RWPE1 (cell line): ENCODE data around the gene ERBB4.

Experiments used
- CTCF ChIA-PET: fragments of 350-600 bp; sonication (Branson Sonifier 250); formaldehyde crosslinking; extraction: SDS; loops from one replicate; lab custom pipeline; 2021; lab: Yijun Ruan, JAX
- POLR2A ChIA-PET: fragments of 400-600 bp; formaldehyde crosslinking; extraction: SDS; loops from one replicate; lab custom pipeline; 2020; ENCODE audit warnings: antibody characterized with exemption; ENCODE audit not compliant: low non-redundant PET; lab: Yijun Ruan, JAX
- DNase-seq: peaks from one replicate; pipeline ENCODE4 v3.0.0; 2012; ENCODE audit warnings: low spot score
- H3K27ac ChIP-seq: fragments of 450-650 bp; 2 replicates; pipeline ENCODE4 v1.5.1; 2017
- TF ChIP-seq, protein P1 (sequence below): fragments of 450-650 bp; conservative IDR thresholded peaks from 2 replicates; pipeline ENCODE4 v1.5.1; 2017; ENCODE audit warnings: low read depth, mild to moderate bottlenecking

Gene ERBB4

DNA sequence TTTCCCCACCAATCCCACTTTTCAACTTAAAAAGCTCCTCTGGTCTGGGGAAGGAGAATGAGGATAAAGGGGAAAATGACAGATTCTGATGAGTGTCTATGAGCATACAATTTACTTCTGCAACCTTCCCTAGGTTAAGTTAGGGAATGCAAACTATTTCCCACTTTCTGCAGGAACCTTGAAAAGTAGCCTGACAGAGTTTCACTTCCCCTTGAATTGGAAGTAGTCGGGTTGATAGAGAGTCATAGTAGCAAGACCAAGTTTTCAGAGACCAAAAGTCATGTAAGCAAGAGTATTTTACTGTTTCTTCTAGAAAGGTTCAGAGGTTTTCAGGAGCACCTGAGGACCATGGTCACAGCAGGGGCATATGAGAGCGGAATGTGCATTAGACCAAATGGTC, 1167.1 kb downstream of the ERBB4 start:
- no peak for DNase-seq
- CTCF ChIA-PET: interaction anchor here (0.5 kb wide), 2 partner anchors 140 to 264 kb away, joined by 3 to 4 read pairs; no protein-coding TSS in a partner anchor
- POLR2A ChIA-PET: no interaction called here
- H3K27ac ChIP-seq: no peak overlapping the region
- TF ChIP-seq, protein P1, sequence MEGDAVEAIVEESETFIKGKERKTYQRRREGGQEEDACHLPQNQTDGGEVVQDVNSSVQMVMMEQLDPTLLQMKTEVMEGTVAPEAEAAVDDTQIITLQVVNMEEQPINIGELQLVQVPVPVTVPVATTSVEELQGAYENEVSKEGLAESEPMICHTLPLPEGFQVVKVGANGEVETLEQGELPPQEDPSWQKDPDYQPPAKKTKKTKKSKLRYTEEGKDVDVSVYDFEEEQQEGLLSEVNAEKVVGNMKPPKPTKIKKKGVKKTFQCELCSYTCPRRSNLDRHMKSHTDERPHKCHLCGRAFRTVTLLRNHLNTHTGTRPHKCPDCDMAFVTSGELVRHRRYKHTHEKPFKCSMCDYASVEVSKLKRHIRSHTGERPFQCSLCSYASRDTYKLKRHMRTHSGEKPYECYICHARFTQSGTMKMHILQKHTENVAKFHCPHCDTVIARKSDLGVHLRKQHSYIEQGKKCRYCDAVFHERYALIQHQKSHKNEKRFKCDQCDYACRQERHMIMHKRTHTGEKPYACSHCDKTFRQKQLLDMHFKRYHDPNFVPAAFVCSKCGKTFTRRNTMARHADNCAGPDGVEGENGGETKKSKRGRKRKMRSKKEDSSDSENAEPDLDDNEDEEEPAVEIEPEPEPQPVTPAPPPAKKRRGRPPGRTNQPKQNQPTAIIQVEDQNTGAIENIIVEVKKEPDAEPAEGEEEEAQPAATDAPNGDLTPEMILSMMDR: no peak

DNA sequence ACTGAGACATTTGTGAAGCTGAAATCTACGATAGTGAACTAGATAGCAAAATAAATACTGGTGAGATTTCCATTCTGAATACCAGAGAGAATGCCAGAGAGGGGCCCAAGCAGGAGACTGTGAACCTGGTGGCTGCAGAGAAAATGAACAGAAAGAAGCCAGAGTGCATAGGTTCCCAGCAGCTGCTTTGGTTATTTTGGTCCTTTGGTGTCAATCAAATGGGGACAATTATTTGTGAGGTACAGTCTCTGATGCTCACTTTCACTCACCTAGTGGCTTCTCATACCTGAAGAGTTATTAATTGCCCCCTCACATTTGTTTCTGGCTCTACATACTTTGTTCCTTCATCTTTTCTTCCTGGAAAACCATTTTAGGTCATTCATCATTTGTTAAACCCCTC, 1170.1 kb downstream of the ERBB4 start:
- CTCF ChIA-PET: no interaction called here
- no peak for DNase-seq
- POLR2A ChIA-PET: no interaction called here
- TF ChIP-seq, protein P1: no peak
- H3K27ac ChIP-seq: no peak overlapping the region

DNA sequence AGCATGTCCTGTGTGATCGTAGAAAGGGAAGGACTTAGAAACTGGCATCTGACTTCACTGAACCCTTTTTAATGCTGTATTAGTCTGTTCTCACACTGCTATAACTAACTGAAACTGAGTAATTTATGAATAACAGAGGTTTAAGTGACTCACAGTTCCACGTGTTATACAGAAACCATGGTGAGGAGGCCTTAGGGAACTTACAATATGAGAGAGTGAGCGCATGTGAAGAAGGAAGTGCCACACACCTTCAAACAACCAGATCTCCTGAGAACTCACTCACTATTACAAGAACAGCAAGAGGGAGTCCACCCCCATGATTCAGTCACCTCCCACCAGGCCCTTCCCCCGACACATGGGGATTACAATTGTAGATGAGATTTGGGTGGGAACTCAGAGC, 1170.9 kb downstream of the ERBB4 start:
- TF ChIP-seq, protein P1: no peak
- POLR2A ChIA-PET: no interaction called here

DNA sequence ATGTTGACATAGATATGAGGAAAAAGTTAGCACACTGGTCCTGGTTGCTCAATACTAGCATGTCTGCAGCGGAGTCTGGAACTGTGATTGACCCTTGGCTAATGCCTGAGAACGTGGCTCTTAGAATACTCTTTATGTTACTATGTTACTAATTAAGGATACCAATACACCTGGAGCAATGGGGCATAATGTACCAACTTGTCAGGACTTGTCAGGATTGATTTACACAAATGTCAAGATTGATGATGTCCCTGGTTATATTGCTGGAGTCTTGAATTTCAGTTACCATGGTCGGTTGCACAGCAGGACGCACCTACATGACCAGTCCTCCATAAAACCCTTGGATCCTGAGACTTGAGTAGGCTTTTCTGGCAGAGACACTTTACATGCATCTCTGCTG, 1171.3 kb downstream of the ERBB4 start:
- TF ChIP-seq, protein P1: no peak
- POLR2A ChIA-PET: no interaction called here
- CTCF ChIA-PET: no interaction called here
- peak; percentile 17 for DNase-seq
- no peak overlapping the region for H3K27ac ChIP-seq

More for the DNA sequence above, 1170.9 kb downstream of the ERBB4 start:
- CTCF ChIA-PET: no interaction called here
- peak; percentile 20 for DNase-seq
- no peak overlapping the region for H3K27ac ChIP-seq

DNA sequence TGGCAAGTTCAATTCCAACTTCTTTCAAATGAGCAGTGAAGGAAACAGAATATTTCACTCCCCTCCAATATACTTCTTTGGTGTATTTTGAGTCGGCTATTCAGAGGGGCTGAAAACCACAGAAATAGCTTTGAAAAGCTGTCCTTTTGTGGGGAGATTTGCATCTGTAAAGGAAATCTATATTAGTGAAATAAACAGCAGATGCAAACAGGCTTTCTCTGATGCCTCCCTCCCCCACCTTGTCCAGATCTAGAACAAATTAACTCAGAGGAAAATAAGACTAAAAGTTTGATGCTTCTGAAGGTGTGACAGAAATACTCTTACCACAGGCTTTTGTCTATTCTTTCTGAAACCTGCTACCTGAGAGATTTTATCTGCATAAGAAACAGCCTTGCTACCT, 1173.7 kb downstream of the ERBB4 start:
- DNase-seq: no peak
- TF ChIP-seq, protein P1: no peak
- CTCF ChIA-PET: interaction anchor here (0.6 to 1.1 kb wide), 2 partner anchors 9 to 1815 kb away, joined by 3 to 4 read pairs; no protein-coding TSS in a partner anchor
- POLR2A ChIA-PET: no interaction called here
- H3K27ac ChIP-seq: no peak overlapping the region

DNA sequence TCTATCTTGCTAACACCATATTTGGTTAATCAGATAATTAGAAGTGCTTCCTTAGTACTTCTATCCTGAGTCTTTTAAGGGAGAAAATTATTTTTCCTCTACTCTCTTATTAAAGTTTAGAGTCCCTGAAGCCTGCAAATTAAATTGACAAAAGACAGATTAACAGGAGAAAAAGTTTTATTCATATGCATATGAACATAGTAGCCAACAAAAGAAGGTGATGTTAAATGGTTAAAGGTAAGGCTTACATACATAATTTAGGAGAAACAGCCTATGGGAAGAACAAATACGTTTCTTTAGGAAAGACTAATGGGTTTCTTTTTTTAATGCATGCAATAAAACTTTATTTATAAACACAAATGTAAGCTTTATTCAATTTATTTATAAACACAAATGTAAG, 1177.2 kb downstream of the ERBB4 start:
- TF ChIP-seq, protein P1: no peak
- CTCF ChIA-PET: no interaction called here
- POLR2A ChIA-PET: no interaction called here
- DNase-seq: no peak
- H3K27ac ChIP-seq: no peak overlapping the region

DNA sequence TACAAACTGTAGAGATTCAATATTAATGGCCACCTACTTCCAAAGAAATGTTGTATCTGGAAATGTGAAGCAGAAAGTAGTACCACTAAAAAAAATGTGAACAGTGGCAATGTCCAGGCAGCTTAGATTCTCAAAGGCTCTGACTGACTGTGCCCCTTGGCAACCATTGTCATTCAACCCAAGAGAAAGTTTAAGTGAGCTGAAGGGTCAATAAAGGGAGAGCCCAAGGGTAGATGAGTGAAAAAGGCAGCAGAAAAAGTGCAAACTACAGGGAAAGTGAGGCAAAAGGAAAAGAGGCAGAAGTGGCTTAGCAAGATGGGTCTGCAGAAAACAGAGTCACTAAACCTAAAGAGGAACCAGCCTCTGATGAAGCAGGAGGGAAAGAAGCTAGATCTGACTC, 1179.3 kb downstream of the ERBB4 start:
- ChIA-PET CTCF (interaction anchor here (0.5 kb wide), 1 partner anchor 59 kb away, joined by 3 read pairs; no protein-coding TSS in a partner anchor), POLR2A (no interaction called here)
- H3K27ac ChIP-seq: no peak overlapping the region
- no peak for DNase-seq
- TF ChIP-seq, protein P1: no peak
